ENCODE results near the gene CDCA7.

CDCA7 gene

DNA sequence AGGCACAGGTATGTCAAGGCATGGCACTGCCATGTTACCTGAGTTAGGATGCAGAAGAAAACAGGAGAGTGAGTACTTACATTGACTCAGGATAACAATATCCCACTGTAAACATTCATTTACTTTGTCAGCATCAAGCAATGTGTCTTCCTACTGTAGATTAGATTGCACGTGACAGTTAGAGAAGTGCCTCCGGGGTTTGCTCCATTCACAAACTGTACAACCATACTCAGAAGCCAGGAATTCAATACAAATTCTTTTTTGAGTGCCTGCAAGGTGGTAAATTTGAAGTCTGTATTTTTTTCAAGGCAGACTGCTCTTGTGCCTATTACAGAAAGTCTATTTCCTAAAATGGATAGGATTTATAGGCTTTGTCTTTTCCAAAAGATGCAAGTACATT, 34.1 kb downstream of the CDCA7 start:
- Histone ChIP-seq H2AFZ (ENCODE audit: low read length, unreplicated experiment) (no peak overlapping the region), H3K36me3 (ENCODE audit: insufficient read depth, low read length) (no peaks in the 10 kb centered on the region), H3K27me3 (ENCODE audit: insufficient read depth, low read length) (no peaks in the 10 kb centered on the region), H3K27ac (ENCODE audit: low read depth, low read length) (no peak overlapping the region), H3K4me3 (ENCODE audit: low read depth, low read length) (no peak overlapping the region), H3K4me1 (ENCODE audit: control insufficient read depth, insufficient read depth, low read length, unreplicated experiment) (no peaks in the 10 kb centered on the region), H3K79me2 (ENCODE audit: control insufficient read depth, insufficient read depth, low read length, unreplicated experiment) (no peaks in the 10 kb centered on the region)

DNA sequence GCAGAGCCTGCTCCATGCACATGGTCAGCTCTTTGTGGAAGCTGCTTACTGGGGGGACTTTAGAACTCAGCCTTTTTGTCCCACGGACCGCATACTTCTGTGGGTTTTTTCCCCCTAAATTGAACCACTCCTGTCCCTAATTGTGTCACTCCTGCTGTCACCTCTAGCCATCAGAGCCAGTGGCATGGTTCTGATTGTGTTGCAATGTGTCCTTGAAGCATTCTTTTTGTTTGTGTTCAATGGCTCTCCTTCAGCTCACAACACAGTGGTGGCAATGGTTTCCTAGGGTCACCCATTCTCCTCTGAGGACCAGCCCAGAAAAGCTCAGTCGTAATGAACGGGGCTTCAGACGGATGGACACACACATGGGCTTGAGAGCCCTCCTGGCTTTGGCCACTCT, 35.4 kb downstream of the CDCA7 start:
- Histone ChIP-seq H2AFZ (ENCODE audit: low read length, unreplicated experiment) (no peak overlapping the region), H3K36me3 (ENCODE audit: insufficient read depth, low read length) (no peaks in the 10 kb centered on the region), H3K4me3 (ENCODE audit: low read depth, low read length) (no peak overlapping the region), H3K4me1 (ENCODE audit: control insufficient read depth, insufficient read depth, low read length, unreplicated experiment) (no peaks in the 10 kb centered on the region), H3K27me3 (ENCODE audit: insufficient read depth, low read length) (no peaks in the 10 kb centered on the region), H3K79me2 (ENCODE audit: control insufficient read depth, insufficient read depth, low read length, unreplicated experiment) (no peaks in the 10 kb centered on the region), H3K27ac (ENCODE audit: low read depth, low read length) (no peak overlapping the region)

DNA sequence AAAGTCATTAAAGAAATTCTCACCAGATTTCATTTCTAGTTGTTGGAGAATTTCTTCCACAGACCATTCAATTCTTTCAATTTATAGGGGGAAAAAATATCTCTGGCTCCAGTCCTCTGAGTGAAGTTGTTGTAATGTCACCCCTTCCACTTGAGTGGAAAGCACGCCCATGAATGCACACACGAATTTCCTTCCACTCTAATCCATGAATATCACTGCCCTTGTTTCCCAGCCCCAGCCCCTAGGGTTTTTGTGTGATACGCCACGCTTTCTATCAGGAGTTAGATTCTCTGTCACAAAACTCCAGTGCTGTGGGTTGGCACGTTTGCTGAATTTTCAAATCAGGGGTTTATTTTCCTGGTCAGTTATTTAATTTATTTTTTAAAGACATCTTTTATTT, 38.1 kb downstream of the CDCA7 start:
- Histone ChIP-seq H3K4me3 (ENCODE audit: low read depth, low read length) (no peak overlapping the region), H2AFZ (ENCODE audit: low read length, unreplicated experiment) (no peak overlapping the region), H3K79me2 (ENCODE audit: control insufficient read depth, insufficient read depth, low read length, unreplicated experiment) (no peaks in the 10 kb centered on the region), H3K27me3 (ENCODE audit: insufficient read depth, low read length) (no peaks in the 10 kb centered on the region), H3K4me1 (ENCODE audit: control insufficient read depth, insufficient read depth, low read length, unreplicated experiment) (no peaks in the 10 kb centered on the region), H3K27ac (ENCODE audit: low read depth, low read length) (no peak overlapping the region), H3K36me3 (ENCODE audit: insufficient read depth, low read length) (no peaks in the 10 kb centered on the region)

DNA sequence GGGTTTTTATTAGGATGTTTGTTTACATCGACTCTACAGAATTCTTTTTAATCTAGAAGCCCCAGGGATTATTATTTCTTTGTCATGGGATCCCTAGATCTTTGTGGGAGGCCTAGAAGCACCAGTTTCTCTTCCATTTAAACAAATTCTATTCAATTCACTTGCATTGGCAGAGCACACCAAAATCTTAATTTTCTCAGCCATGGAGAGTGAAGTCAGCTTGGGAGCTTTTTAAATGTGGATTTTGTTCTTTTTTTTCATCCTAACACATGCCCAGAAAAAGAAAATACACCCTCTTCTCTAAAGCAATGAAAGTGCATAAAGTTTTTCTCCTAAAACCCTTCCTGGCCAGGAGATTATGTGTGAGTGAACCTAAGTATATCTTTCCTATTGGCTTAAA, 38.5 kb downstream of the CDCA7 start:
- no peaks in the 10 kb centered on the region for H3K36me3 ChIP-seq (ENCODE audit: insufficient read depth, low read length)
- H3K4me1 ChIP-seq (ENCODE audit: control insufficient read depth, insufficient read depth, low read length, unreplicated experiment) = no peaks in the 10 kb centered on the region
- H2AFZ ChIP-seq (ENCODE audit: low read length, unreplicated experiment) = no peak overlapping the region
- H3K79me2 ChIP-seq (ENCODE audit: control insufficient read depth, insufficient read depth, low read length, unreplicated experiment) = no peaks in the 10 kb centered on the region
- no peaks in the 10 kb centered on the region for H3K27me3 ChIP-seq (ENCODE audit: insufficient read depth, low read length)
- no peak overlapping the region for H3K27ac ChIP-seq (ENCODE audit: low read depth, low read length)
- no peak overlapping the region for H3K4me3 ChIP-seq (ENCODE audit: low read depth, low read length)

DNA sequence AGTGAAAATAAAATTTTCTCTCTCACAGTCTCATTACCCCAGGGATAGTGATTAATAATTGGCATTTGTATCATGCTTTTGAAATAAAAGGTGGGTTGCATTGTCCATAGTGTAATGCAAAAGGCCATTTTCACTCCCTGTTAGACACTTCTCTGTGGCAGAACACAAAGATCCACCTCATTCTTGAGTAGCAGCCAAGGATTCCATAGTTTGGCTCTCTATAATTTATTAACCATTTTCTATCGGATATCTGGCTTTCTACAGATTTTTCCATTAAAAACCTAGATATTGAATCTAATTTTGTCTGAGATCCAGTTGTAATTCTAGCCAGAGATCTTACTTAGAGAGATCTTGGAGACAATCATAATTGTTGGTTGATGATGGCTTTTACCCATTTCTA, 39.0 kb downstream of the CDCA7 start:
- Histone ChIP-seq H3K4me1 (ENCODE audit: control insufficient read depth, insufficient read depth, low read length, unreplicated experiment) (no peaks in the 10 kb centered on the region), H3K4me3 (ENCODE audit: low read depth, low read length) (no peak overlapping the region), H3K79me2 (ENCODE audit: control insufficient read depth, insufficient read depth, low read length, unreplicated experiment) (no peaks in the 10 kb centered on the region)

DNA sequence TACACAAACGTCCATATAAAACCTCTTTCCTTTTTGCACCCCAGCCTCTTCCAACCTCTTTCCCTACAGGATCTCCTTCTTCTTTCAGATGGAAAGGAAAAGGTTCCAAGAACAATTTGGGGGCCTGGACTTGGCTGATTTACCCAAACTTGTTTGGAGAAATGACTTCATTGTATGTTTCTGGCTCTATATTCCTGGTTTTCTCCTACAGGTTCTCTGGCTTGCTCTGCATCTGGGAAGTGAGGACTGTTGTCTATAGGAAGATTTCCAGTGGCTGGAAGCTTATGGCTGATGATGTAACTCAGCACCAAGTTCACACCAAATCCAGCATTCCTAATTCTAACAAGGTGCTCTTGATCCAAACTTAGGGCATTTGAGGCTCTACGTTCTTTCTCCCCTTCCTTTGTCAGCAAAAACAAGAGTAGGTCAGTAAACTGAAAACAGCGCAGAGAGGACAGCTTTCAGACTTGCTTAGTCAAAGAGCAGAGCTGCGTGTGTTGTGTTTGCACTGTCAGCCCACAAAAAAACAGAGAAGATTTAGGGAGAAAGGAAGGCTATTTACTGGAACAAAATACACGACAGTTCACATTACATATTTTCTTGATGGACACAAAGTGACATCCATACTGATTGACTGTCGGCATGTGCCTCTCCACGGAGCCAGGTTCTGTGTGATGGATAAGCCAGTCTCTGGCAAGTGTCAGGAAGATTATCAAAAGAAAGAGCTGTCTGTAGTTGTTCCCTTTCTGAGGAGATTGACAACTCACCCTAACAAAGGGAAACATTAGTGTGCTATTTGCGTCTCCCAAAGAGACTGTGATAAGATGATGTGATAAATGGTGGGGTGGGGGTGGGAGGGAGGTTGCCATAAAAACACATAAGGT, 39.7 kb downstream of the CDCA7 start:
- H3K27me3 ChIP-seq (ENCODE audit: insufficient read depth, low read length) = no peaks in the 10 kb centered on the region
- no peaks in the 10 kb centered on the region for H3K4me1 ChIP-seq (ENCODE audit: control insufficient read depth, insufficient read depth, low read length, unreplicated experiment)
- no peaks in the 10 kb centered on the region for H3K79me2 ChIP-seq (ENCODE audit: control insufficient read depth, insufficient read depth, low read length, unreplicated experiment)
- H3K36me3 ChIP-seq (ENCODE audit: insufficient read depth, low read length) = no peaks in the 10 kb centered on the region
- H3K4me3 ChIP-seq (ENCODE audit: low read depth, low read length) = no peak overlapping the region
- no peak overlapping the region for H3K27ac ChIP-seq (ENCODE audit: low read depth, low read length)
- H2AFZ ChIP-seq (ENCODE audit: low read length, unreplicated experiment) = no peak overlapping the region

More for the DNA sequence above, 39.0 kb downstream of the CDCA7 start:
- no peaks in the 10 kb centered on the region for H3K27me3 ChIP-seq (ENCODE audit: insufficient read depth, low read length)
- no peak overlapping the region for H2AFZ ChIP-seq (ENCODE audit: low read length, unreplicated experiment)
- no peaks in the 10 kb centered on the region for H3K36me3 ChIP-seq (ENCODE audit: insufficient read depth, low read length)
- no peak overlapping the region for H3K27ac ChIP-seq (ENCODE audit: low read depth, low read length)

DNA sequence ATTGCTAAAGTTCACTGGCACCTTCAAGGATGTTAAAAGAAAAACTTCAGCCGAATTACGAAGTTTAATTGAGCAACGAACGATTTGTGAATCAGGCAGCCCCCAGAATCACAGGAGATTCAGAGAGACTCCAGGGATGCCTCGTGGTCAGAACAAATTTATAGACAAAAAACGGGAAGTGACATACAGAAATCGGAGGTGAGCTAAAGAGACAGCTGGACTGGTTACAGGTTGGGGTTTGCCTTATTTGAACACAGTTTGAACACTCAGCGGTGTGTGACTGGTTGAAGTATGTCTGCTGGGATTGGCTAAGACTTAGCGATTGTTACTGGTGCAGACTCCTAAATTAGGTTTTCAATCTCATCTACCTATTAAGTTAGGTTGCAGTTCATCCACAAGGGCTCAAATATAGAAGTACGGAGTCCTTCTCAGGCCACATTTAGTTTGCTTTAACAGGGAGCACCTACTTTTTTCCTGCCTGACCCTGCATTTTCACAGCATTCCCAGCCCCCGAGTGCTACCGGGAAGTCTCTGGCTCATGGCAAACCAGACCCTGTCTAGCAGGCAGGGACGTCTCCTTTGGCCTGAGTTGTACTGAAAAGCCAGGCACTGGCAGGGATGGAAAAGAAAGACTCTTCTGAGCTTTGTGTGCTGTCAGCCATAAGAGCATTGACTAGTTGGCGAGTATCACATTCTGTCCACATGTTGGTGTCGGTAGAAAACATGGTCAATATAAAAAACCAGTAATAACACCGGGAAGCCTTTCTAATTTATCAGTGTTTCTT, 41.1 kb downstream of the CDCA7 start:
- Histone ChIP-seq H2AFZ (ENCODE audit: low read length, unreplicated experiment) (no peak overlapping the region), H3K36me3 (ENCODE audit: insufficient read depth, low read length) (no peaks in the 10 kb centered on the region), H3K27me3 (ENCODE audit: insufficient read depth, low read length) (peaks cover 7% of the 10 kb centered on the region; the same call in 1 of the 2 replicates), H3K4me3 (ENCODE audit: low read depth, low read length) (no peak overlapping the region), H3K79me2 (ENCODE audit: control insufficient read depth, insufficient read depth, low read length, unreplicated experiment) (no peaks in the 10 kb centered on the region), H3K27ac (ENCODE audit: low read depth, low read length) (no peak overlapping the region), H3K4me1 (ENCODE audit: control insufficient read depth, insufficient read depth, low read length, unreplicated experiment) (no peaks in the 10 kb centered on the region)

DNA sequence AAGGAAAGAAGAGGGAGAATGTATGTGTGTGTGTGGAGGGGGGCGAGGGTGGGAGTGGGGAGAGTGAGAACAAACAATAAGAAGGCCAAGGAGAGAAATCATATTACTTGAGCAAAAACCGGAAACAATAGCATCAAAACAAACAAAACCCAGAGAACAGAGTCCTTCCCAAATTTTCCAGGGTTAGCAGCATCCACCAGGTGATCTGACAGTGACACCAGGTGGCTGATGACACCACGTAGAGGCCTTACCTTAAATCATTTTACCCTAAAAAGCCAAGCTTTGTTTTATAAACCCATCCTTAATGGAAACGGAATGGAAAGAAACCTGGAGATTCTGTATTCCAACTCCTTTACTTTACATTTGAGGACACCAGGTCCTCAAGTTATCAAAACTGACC, 42.9 kb downstream of the CDCA7 start:
- Histone ChIP-seq H3K79me2 (ENCODE audit: control insufficient read depth, insufficient read depth, low read length, unreplicated experiment) (no peaks in the 10 kb centered on the region), H3K4me1 (ENCODE audit: control insufficient read depth, insufficient read depth, low read length, unreplicated experiment) (no peaks in the 10 kb centered on the region), H3K36me3 (ENCODE audit: insufficient read depth, low read length) (no peaks in the 10 kb centered on the region), H2AFZ (ENCODE audit: low read length, unreplicated experiment) (no peak overlapping the region), H3K4me3 (ENCODE audit: low read depth, low read length) (no peak overlapping the region), H3K27me3 (ENCODE audit: insufficient read depth, low read length) (peaks cover 15% of the 10 kb centered on the region), H3K27ac (ENCODE audit: low read depth, low read length) (no peak overlapping the region)

DNA sequence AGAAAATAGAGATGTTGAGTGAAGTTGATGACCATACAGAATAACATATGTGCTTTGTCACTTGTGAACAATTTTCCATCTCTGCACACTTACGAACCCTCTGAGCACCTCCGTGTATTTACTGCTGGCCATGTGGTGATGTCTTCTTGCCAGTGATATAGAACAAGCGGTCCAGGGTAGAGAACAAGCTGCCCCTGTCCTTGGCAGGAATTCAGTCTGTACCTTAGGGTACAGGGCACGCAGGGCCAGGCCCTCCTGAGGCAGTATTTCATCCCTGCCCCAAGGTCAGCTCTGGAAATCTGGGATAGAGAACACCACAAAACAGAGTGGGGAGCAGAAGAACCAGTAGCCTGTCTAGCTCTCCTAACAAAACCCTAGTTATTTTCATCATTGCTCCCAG, 44.6 kb downstream of the CDCA7 start:
- H2AFZ ChIP-seq (ENCODE audit: low read length, unreplicated experiment) = no peak overlapping the region
- H3K27me3 ChIP-seq (ENCODE audit: insufficient read depth, low read length) = peaks cover 26% of the 10 kb centered on the region
- H3K36me3 ChIP-seq (ENCODE audit: insufficient read depth, low read length) = no peaks in the 10 kb centered on the region
- H3K27ac ChIP-seq (ENCODE audit: low read depth, low read length) = no peak overlapping the region
- H3K79me2 ChIP-seq (ENCODE audit: control insufficient read depth, insufficient read depth, low read length, unreplicated experiment) = no peaks in the 10 kb centered on the region
- no peaks in the 10 kb centered on the region for H3K4me1 ChIP-seq (ENCODE audit: control insufficient read depth, insufficient read depth, low read length, unreplicated experiment)
- no peak overlapping the region for H3K4me3 ChIP-seq (ENCODE audit: low read depth, low read length)

DNA sequence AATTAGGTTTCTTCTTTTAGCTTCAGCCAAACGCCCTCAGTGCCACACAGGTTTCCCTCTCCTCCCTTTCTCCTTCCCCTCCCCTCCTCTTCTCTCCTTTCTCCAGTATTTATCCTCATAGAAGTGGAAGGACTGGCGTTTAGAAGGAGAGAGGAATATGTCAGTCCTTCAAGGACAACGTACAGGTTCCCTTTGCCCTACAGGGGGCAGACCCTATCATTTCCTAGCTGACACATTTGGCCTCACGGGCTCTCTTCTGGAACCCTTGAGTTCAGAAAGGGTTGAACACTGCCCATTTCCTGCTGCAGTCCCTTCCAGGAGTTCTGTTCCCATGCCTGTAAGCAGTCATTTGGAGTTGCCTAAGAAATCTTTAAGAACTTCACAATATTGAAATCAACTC, 46.1 kb downstream of the CDCA7 start:
- Histone ChIP-seq H3K4me3 (ENCODE audit: low read depth, low read length) (no peak overlapping the region), H3K4me1 (ENCODE audit: control insufficient read depth, insufficient read depth, low read length, unreplicated experiment) (no peaks in the 10 kb centered on the region), H2AFZ (ENCODE audit: low read length, unreplicated experiment) (no peak overlapping the region), H3K27ac (ENCODE audit: low read depth, low read length) (no peak overlapping the region), H3K36me3 (ENCODE audit: insufficient read depth, low read length) (no peaks in the 10 kb centered on the region), H3K27me3 (ENCODE audit: insufficient read depth, low read length) (peaks cover 37% of the 10 kb centered on the region), H3K79me2 (ENCODE audit: control insufficient read depth, insufficient read depth, low read length, unreplicated experiment) (no peaks in the 10 kb centered on the region)

All from ACC112 (cell line).